ENCODE results near the gene STAC3.

GRCh38 chr12:57233357-57234232 lies 17.4 kb downstream of the STAC3 start:
- no peak for TF ChIP-seq TAF1 (IDR thresholded peaks at IDR 0.05; ENCODE audit: low read depth, low read length)
- TF ChIP-seq PAX5 (IDR thresholded peaks at IDR 0.05; ENCODE audit: insufficient read depth, low read length, severe bottlenecking): no peak
- no peak for TF ChIP-seq POLR2A (IDR thresholded peaks at IDR 0.05; ENCODE audit: low read depth, low read length)
- TF ChIP-seq POLR2AphosphoS5 (IDR thresholded peaks at IDR 0.05; ENCODE audit: low read depth, low read length): no peak
- TF ChIP-seq POU2F2 (IDR thresholded peaks at IDR 0.05; ENCODE audit: low read depth, low read length): no peak
- TF ChIP-seq SPI1 (IDR thresholded peaks at IDR 0.05; ENCODE audit: low read depth, low read length): no peak
